ENCODE results near the gene RRH. TPM values are rescaled to one million over a fixed set of nuclear protein-coding genes. Genes with fewer than 3 reads are reported as not detected.
"Not testable (repeated sequence)": the region's sequence is repeated elsewhere in the genome, so short reads cannot be mapped to it uniquely, and the experiment has no call there.

The RRH gene
- polyA plus RNA-seq (ENCODE audit: insufficient read length in 3 of 3): under 1 TPM; 0.34 to 0.74 (median 0.43) TPM
- long read RNA-seq, donor 1: 0 reads
- long read RNA-seq, donor 2: 0 reads
- long read RNA-seq, donor 3: 0 reads
- long read RNA-seq, donor 4: 0 reads
- long read RNA-seq, donor 5: 0 reads
- long read RNA-seq, donor 6: 0 reads
- long read RNA-seq, donor 7: 0 reads
- long read RNA-seq, donor 8: 0 reads
- long read RNA-seq, donor 9: 0 reads
- long read RNA-seq, donor 10: 0 reads
- long read RNA-seq, donor 11: 0 reads
- long read RNA-seq, donor 12: 0 reads
- long read RNA-seq, donor 13: 0 reads
- long read RNA-seq, donor 14: 0 reads
- long read RNA-seq, donor 15: 0 reads
- long read RNA-seq, donor 16: 0 reads

- no peak for DNase-seq (ENCODE audit: extremely low read depth in 1 of 11, low read depth in 9 of 11, low spot score in 4 of 11)
These were observed at the start of gene RRH for GRCh38 chr4:109827672-109828071. Gene RRH, plus strand, starts transcription at chr4:109827972. Its CDS starts 56 bp downstream, at chr4:109828028.

- not testable (repeated sequence) for DNase-seq (ENCODE audit: extremely low read depth in 1 of 11, low read depth in 9 of 11, low spot score in 4 of 11)
These were observed 45.7 kb upstream of the RRH start for GRCh38 chr4:109782092-109782491.

GRCh38 chr4:109786846-109787245 is 40.9 kb upstream of the RRH start:
- no peak for DNase-seq (ENCODE audit: extremely low read depth in 1 of 11, low read depth in 9 of 11, low spot score in 4 of 11)

- no peak for DNase-seq (ENCODE audit: extremely low read depth in 1 of 11, low read depth in 9 of 11, low spot score in 4 of 11)
These were observed 40.0 kb upstream of the RRH start for GRCh38 chr4:109787807-109788206.

GRCh38 chr4:109795059-109795458 is 32.7 kb upstream of the RRH start:
- no peak for DNase-seq (ENCODE audit: extremely low read depth in 1 of 11, low read depth in 9 of 11, low spot score in 4 of 11)

GRCh38 chr4:109798866-109799265 is 28.9 kb upstream of the RRH start:
- no peak for DNase-seq (ENCODE audit: extremely low read depth in 1 of 11, low read depth in 9 of 11, low spot score in 4 of 11)

GRCh38 chr4:109801099-109801789 is 26.5 kb upstream of the RRH start:
- DNase-seq (ENCODE audit: extremely low read depth in 1 of 11, low read depth in 9 of 11, low spot score in 4 of 11): no peak

GRCh38 chr4:109801895-109802319 is 25.9 kb upstream of the RRH start, which contains the start of gene CFI:
Gene CFI, minus strand, starts transcription at chr4:109801999. Its CDS starts 28 bp downstream, at chr4:109801971.
- peak in 9 of 11 donors; percentile 33 to 77 (median 44) for DNase-seq (ENCODE audit: extremely low read depth in 1 of 11, low read depth in 9 of 11, low spot score in 4 of 11)

GRCh38 chr4:109803924-109804571 is 23.7 kb upstream of the RRH start:
- peak in 1 of 11 donors; percentile 40 for DNase-seq (ENCODE audit: extremely low read depth in 1 of 11, low read depth in 9 of 11, low spot score in 4 of 11)

GRCh38 chr4:109809655-109810054 is 18.1 kb upstream of the RRH start:
- no peak for DNase-seq (ENCODE audit: extremely low read depth in 1 of 11, low read depth in 9 of 11, low spot score in 4 of 11)

- DNase-seq (ENCODE audit: extremely low read depth in 1 of 11, low read depth in 9 of 11, low spot score in 4 of 11): no peak
These were observed 17.0 kb upstream of the RRH start for GRCh38 chr4:109810552-109811387.

GRCh38 chr4:109811707-109812106 is 16.1 kb upstream of the RRH start:
- DNase-seq (ENCODE audit: extremely low read depth in 1 of 11, low read depth in 9 of 11, low spot score in 4 of 11): no peak

- peak; percentile 82 to 95 (median 91) for DNase-seq (ENCODE audit: extremely low read depth in 1 of 11, low read depth in 9 of 11, low spot score in 4 of 11)
These were observed 12.4 kb upstream of the RRH start, which contains the start of gene GAR1 for GRCh38 chr4:109815151-109816081. Gene GAR1, plus strand, starts transcription at chr4:109815762. Its CDS starts 403 bp downstream, at chr4:109816165.

GRCh38 chr4:109816082-109816442 is 11.7 kb upstream of the RRH start:
- no peak for DNase-seq (ENCODE audit: extremely low read depth in 1 of 11, low read depth in 9 of 11, low spot score in 4 of 11)

- DNase-seq (ENCODE audit: extremely low read depth in 1 of 11, low read depth in 9 of 11, low spot score in 4 of 11): no peak
These were observed 10.9 kb upstream of the RRH start for GRCh38 chr4:109816894-109817293.

GRCh38 chr4:109818268-109818667 is 9.5 kb upstream of the RRH start:
- DNase-seq (ENCODE audit: extremely low read depth in 1 of 11, low read depth in 9 of 11, low spot score in 4 of 11): no peak

GRCh38 chr4:109820563-109820962 is 7.2 kb upstream of the RRH start:
- DNase-seq (ENCODE audit: extremely low read depth in 1 of 11, low read depth in 9 of 11, low spot score in 4 of 11): no peak

- DNase-seq (ENCODE audit: extremely low read depth in 1 of 11, low read depth in 9 of 11, low spot score in 4 of 11): no peak
These were observed 6.6 kb upstream of the RRH start for GRCh38 chr4:109821185-109821584.
